HG03039 (cell line): Measurements from ENCODE around the gene SLC19A1.

Source experiments
- ATAC-seq: cut with Tn5 transposase; IDR thresholded peaks from one replicate; pipeline ENCODE4 v1.9.1; 2021; ENCODE audit warnings: mild to moderate bottlenecking, moderate library complexity; ENCODE audit not compliant: unreplicated experiment

SLC19A1 gene

DNA sequence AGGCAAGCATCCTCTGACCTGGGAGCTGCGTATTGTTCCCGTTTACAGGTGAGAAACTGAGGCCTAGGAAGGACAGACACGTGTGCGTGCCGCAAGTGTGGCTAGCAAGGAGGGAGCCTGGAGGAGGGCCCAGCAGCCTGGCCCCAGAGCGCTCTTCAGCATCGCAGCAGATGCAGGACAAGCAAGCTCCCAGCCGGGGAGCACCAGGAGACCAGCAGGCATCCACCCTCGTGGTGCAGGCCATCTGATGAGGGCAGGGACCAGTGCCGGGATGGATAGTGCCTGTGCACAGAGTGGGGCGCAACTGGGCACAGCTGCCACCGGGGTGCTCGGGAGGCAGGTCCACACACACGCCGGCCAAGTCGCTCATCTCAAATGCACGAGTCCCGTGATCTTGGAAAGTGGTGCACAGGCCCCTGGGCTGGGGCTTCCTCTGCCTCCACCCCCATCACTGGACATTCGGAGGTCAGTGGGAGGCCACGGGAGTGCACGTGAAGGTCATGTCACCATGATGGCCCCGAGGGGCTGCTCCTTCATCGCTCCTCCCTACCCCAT, 82.2 kb downstream of the SLC19A1 start:
- ATAC-seq = no peak

DNA sequence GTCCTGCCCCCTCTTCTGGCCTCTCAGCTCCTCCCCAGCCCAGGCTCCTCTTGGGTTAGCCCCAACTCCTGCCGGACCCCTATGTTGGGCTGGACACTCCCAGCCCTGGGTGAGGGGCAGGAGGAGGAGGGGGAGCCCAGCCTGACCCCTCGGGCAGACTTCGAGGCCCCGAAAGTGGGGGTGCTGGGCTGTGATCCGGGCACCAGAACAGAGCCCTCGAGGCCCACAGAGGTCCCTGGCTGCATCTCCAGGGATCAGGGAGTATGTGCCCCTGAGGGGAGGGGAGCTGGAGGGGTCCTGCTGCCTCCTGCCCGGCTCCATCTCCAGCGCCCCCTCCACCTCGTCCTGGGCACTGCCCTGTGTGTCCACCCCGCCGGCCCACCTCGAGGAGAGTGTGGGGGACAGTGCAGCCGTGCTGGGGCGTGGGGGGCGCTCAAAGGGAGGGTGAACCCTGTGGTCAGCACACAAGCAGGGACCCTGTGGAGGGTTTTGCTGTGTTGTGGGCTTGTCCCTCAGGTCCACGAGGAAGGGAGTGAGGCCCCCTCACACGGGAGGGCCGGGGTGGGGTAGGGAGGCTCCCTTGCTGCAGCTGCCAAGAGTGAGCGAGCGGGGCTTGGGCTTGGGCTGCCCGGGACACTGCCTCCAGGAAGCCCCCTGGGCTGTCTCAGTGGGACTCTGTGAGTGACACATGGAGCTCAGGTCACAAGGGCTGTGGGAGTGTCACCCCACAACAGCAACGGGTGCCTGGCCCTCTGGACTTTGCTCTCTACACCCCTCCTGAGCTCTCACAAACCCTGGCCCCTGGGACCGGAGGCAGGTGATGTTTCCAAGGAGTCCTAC, 82.8 kb downstream of the SLC19A1 start:
- no peak for ATAC-seq

DNA sequence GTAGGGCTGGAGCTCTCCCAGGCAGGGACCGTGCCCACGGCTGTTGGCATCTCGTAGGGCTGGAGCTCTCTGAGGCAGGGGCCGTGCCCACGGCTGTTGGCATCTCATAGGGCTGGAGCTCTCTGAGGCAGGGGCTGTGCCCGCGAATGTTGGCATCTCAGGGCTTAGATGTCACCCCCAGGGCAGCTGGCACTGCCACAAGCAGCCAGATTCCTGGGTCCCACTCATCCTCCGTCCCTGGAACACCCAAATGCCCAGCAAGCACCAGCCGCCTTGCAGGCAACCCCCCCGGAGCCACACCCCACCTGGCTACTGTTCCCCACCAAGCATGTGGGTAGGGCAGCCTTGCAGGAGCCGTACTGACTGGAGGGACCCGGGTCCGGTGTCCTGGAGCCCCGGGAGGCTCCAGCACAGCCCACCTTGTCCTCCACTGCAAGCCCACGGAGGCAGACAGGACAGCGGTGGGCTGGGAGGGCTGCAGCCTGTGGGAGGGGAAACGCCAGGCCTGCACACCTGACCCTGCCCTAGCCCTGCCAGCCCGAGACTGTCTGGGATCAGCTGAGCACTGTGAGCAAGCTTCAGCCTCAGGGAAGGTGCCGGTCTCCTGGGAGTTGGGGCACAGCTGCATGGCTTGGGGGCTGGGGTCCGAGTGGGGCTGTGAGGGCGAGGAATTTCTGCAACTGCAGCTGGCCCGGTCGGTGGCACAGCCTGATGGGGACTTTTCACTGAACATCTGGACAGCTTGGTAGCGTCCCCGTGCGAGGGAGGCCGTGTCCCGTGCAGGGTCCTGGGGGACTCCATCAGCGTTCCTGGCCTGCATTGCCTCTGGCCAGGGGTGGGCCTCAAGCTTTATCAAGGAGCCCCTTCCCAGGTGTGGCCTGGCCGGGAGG, 83.7 kb downstream of the SLC19A1 start:
- no peak for ATAC-seq

DNA sequence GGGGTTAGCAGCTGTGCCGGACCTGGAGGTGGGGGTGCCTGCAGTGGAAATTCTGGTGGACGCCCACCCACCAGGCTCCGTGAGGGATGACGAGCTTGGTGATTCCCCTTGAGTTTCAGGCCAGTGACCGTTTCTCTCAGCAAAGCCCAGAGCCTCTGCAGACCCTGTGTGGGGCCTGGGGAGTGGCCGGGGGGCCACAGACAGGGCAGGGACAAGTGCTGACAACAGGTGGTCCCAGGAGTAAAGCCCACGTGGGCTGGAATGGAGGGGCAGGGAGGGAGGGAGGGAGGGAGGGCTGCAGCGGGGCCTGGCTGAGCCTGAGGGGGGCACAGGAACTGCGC, 84.4 kb downstream of the SLC19A1 start:
- no peak for ATAC-seq

DNA sequence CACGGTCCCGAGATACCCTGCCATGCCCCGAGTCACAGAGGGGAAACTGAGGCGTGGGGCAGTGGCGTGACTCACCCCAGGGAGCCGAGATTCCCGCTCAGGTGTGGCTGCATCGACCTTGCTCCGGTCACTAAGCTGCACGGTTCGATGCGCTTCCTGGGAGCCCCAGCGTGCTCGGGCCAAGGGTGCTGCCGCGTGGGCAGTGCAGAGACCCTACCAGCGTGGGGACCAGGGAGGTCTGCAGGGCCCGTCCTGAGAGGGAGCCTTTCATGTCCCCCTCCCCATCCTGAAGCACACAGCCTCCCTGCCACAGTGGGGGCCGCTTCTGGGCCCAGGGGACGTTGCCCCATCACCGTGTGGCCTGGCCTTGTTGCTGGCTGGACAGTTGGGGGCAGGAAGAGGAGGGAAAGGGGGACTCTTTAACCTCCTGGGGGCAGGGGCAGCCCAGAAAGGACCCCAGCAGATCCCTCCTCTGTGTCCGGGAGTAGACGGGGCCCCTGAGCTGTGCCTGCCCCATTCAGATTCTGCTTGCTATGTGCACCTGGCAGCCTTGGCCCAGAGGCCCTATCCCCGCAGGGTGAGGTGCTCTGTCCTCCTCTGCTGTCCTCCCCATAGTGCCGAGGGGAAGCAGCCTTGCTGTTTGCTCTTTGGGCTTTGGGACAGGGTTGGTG, 84.9 kb downstream of the SLC19A1 start:
- no peak for ATAC-seq

DNA sequence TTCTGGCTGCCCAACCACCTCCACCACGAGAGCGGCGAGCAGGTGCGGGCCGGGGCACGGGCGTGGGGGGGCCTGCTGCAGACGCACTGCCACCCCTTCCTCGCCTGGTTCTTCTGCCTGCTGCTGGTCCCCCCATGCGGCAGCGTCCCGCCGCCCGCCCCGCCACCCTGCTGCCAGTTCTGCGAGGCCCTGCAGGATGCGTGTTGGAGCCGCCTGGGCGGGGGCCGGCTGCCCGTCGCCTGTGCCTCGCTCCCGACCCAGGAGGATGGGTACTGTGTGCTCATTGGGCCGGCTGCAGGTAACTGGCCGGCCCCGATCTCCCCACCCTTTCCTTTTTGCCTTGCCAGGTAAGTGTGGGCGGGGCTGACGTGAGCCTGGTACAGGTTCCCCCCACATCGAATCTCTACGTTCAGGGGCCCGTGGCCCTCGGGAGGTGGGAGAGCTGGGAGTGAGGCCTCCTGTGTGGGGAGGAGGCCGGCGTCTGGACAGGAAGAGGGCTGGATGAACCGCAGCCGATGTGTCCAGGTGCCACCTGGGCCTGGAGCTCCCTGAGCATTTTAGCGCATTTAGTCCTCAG, 85.6 kb downstream of the SLC19A1 start:
- no peak for ATAC-seq

DNA sequence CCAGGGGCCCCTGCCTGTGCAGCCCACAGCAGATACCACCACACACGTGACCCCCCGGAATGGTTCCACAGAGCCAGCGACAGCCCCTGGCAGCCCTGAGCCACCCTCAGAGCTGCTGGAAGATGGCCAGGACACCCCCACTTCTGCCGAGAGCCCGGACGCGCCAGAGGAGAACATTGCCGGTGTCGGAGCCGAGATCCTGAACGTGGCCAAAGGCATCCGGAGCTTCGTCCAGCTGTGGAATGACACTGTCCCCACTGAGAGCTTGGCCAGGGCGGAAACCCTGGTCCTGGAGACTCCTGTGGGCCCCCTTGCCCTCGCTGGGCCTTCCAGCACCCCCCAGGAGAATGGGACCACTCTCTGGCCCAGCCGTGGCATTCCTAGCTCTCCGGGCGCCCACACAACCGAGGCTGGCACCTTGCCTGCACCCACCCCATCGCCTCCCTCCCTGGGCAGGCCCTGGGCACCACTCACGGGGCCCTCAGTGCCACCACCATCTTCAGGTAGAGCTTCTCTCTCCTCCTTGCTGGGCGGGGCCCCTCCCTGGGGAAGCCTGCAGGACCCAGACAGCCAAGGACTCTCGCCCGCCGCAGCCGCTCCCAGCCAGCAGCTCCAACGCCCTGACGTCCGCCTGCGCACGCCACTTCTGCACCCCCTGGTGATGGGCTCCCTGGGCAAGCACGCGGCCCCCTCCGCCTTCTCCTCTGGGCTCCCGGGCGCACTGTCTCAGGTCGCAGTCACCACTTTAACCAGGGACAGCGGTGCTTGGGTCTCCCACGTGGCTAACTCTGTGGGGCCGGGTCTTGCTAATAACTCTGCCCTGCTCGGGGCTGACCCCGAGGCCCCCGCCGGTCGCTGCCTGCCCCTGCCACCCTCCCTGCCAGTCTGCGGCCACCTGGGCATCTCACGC, 86.3 kb downstream of the SLC19A1 start:
- ATAC-seq = no peak

DNA sequence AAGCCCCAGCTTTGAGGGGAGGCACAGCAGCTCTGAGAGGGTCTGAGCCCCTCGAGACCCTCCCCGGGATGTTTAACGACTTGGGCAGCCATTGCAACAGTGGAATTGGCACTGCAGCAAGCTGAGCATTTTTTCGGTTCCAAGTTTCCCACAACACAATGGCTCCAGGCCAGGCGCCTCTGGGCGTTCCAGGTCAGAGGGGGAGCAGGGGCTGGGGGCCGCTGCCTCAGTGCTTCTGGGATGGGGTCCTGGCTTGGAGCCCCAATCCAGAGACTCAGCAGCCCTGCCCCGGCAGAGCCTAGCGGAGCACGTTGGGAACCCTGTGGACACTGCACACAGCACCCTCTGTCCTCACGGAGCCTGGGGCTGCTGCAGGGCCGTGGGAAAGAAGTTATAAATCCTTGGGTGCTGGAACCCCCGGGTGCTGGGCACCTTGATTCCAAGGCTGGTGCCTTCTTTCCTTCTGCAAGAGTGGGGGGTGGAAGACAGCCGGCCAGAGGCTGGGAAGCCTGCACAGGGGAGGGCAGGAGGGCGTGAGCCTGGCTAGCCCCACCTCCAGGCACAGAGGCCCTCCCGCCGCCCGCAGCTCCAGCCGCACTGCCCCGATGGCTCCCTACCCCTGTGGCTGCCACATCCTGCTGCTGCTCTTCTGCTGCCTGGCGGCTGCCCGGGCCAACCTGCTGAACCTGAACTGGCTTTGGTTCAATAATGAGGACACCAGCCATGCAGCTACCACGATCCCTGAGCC, 87.1 kb downstream of the SLC19A1 start:
- ATAC-seq = no peak

DNA sequence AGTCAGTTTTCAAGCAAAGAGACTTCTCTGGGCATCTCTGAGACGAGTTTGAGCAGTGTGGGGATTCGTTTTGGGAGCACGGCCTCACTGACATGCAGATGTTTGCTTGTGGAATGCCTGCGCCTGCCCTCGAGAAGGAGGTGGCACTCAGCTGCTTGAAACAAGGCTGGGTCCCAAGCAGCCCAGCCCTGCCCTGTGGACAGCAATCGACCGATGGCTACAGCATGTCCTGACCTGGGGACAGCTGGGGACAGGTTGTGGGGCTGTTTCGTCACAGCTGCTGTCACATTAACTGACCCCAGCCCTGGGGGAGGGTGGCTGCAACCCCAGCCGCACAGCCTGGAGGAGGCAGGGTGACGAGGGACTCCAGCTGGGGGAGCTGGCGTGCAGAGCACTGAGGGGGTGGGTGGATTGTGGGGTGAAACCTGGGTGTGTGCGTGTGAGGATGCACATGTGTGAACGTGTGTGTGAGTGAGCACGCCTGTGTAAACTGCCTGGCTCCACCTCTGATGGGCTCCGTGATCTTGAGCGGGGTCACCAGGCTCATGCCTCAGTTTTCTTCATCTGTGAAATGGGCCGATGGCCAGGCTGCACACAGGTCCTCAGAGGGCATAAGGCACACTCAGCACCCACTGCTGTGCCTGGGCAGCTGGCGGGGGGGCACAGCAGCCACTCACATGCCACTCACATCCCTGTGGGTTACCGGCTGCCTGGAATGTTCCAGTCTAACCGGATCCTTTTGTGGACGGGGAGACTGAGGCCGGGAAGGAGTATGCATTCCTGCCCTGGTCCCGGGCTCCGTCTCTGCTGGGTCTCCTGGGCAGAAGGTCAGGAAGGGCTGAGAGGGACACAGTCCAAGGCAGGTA, 87.9 kb downstream of the SLC19A1 start:
- no peak for ATAC-seq

DNA sequence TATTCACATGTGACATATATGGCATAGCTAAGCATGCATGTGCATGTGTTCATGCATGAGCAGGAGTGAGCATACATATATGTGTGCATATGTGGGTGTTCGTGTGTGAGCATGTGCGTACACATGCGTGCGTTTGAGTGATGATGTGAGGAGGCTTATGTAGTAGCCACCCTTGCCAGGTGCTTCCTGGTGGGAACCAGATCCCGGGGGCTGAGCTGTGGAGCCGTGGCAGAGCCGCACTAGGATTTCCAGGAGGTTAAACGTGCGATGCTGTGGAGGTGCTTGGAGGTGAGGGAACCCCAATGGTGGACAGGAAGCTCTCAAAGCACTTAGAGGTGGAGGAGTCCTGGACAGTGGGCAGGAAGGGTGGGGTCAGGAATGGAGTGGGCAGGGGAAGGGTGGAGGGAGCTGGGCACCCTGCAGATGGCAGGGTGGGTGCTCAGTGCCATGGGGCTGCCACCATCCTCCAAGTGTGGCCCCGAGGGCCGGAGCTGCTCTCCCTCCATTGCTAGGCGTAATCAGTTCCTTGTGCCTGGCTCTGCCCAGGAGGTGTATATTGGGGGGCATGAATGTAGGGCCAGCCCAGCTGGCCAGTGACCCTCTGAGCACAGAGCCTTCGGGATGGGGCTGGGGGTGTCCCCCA, 88.8 kb downstream of the SLC19A1 start:
- no peak for ATAC-seq

DNA sequence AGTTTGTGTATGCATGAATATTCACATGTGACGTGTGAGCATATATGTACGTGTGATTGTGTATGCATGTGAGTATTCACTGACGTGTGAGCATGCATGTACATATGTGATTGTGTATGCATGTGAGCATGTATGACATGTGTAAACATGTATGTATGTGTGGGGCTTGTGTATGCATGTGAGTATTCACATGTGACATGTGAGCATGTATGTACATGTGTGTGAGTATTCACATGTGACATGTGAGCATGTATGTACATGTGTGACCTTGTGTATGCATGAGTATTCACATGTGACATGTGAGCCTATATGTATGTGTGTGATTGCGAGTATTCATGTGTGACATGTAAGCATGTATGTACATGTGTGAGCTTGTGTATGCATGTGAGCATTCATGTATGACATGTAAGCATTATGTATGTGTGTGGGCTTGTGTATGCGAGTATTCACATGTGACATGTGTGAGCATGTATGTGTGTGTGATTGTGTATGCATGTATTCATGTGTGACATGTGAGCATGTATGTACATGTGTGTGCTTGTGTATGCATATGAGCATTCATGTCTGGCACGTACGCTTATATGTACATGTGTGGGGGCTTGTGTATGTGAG, 89.4 kb downstream of the SLC19A1 start:
- ATAC-seq = no peak

DNA sequence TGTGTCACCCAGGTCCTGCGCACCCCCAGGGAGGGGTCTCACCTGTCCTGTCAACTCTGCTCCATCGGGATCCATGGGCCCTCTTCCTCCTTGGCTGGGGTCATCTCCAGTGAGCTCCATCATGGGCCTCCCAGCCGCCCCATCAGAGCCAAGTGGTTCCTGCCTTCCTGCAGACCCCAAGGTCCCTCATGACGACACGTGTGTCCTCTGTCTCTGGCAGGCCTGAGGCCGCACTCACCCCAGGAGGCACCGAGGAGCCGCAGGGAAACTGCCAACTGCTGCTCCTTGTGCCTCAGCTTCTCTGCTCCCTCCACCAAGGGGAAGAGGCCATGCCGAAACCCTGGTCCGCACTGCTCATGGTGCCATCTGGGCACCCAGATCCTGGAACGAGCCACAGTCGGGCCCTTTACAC, 90.5 kb downstream of the SLC19A1 start:
- no peak for ATAC-seq

DNA sequence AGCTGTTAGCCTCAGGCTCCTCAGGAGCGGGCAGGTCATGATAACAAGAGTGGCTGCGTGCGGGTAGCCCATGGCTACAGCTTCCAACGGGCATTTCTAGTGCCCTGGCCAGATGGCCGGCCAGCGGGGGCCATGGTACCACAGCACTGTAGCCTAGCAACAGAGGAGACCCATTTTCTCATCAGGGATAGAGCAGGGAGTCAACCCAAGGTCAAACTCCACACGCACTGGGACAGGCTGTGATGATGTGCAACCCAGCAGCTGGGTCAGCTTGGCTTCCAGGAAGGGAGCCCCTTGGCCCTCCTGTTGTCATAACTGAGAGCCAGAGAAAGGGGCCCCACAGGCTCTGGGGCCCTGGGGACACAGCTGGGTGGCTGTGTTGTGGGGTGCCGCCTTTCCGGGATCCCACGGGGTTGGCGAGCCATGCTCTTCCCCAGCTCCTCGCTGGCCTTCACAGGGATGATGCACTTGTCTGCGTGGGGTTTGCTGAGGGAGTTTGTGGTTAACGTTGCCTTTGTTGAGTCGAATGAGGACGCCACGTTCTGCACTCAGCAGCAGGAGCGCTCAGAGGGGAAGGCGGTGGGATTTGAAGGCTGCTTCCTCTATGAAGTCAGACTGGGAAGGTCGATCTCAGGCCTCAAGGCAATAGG, 91.0 kb downstream of the SLC19A1 start:
- ATAC-seq = no peak

DNA sequence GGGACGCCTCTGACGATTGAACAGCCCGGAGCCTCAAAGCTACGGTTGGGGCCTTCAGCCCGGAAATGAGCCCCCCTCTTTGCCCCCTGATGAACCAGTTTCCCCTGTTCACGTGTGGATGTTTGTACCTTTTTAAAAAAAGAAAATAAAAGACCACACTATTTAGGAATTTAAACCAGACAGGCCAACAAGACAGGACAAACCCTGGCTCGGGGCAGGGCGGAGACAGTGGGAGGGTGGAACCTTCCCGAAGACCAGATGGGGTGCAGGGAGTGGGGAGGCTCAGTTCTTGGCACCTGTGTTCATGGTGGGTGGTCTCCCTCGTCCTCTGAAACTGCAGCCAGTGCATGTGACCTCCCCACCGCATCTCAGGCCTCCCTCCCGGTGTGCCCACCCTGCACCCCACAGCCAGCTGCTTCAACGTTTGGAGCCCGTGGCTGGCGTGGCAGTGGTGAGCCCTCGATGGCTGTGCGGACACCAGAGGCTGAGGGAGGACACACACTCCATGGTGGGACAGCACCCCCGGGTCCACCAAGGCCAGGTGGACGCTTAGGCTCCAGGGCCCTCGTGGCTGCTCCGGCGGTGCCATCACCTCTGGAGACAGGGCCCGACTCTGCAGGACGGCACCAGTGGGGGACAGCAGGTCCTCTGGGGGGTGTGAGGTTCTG, 91.7 kb downstream of the SLC19A1 start:
- no peak for ATAC-seq

DNA sequence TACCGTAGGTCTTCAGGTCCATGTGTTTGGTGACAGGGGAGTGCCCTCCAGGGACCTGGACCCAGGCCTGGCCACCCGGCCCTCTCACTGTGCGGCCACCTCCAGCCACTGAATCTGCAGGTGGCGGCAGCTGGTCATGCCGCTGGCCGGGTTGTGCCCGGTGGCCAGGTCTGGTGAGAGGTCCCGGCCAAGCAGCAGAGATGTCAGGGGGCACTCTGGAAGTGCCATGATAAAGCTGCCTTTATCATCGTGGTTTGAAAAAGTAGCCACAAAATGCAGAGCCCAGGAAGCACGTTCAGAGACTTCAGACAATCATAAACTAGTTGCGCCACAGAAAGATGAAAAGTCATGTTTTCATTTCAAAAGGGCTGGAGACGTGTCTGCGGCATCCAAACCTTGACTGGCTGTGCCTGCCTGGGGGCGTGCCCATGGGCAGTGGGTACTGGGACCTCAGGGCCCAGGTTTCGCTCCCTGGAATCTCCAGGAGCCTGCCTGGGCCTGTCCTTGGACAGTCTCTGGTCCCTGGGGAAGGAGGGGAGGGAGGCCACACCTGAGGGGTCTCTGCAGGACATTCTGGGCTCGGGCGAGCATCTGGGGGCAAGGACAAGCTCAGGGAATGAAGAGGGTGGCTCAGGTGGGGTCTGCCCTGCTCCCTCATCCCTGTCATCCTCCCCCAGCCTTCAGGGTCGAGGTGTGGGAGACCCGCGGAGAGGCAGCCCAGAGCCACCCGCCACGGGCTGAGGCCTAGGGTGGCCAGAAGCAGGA, 92.4 kb downstream of the SLC19A1 start:
- ATAC-seq = no peak
